Hepatocyte (in vitro differentiated cells): ENCODE data around the gene ATIC. TPM values are rescaled to one million over a fixed set of nuclear protein-coding genes. Genes with fewer than 3 reads are reported as not detected.

Experiments
- DNase-seq: peaks from one replicate; pipeline ENCODE4 v3.0.0-alpha.2; 2016; ENCODE audit warnings: low spot score
- H2AFZ ChIP-seq: fragments of 200-600 bp; sonication (generic); 2 replicates; pipeline ENCODE4 v1.6.0; 2016; ENCODE audit warnings: antibody characterized with exemption, mild to moderate bottlenecking
- H3K27ac ChIP-seq: fragments of 200-600 bp; sonication (generic); 2 replicates; pipeline ENCODE4 v1.5.1; 2016; ENCODE audit warnings: mild to moderate bottlenecking
- H3K27me3 ChIP-seq: fragments of 200-600 bp; sonication (generic); 2 replicates; pipeline ENCODE4 v1.6.1; 2016
- H3K36me3 ChIP-seq: fragments of 200-600 bp; sonication (generic); replicated peaks from 2 replicates; pipeline ENCODE4 v1.5.1; 2016; ENCODE audit warnings: low read depth; ENCODE audit not compliant: insufficient read depth
- H3K4me1 ChIP-seq: fragments of 200-600 bp; sonication (generic); 2 replicates; pipeline ENCODE4 v1.5.1; 2016; ENCODE audit warnings: mild to moderate bottlenecking, moderate library complexity; ENCODE audit not compliant: insufficient read depth
- H3K4me2 ChIP-seq: fragments of 200-600 bp; sonication (generic); 2 replicates; pipeline ENCODE4 v1.6.0; 2016
- H3K4me3 ChIP-seq: fragments of 200-600 bp; sonication (generic); 2 replicates; pipeline ENCODE4 v1.5.1; 2016; ENCODE audit warnings: mild to moderate bottlenecking
- H3K79me2 ChIP-seq: fragments of 200-600 bp; sonication (generic); 2 replicates; pipeline ENCODE4 v1.6.0; 2017; ENCODE audit warnings: mild to moderate bottlenecking
- H3K9me2 ChIP-seq: fragments of 200-600 bp; sonication (generic); replicated peaks from 2 replicates; pipeline ENCODE4 v1.6.0; 2017; ENCODE audit warnings: mild to moderate bottlenecking; ENCODE audit not compliant: insufficient read depth
- H3K9me3 ChIP-seq: fragments of 200-600 bp; sonication (generic); 2 replicates; pipeline ENCODE4 v1.5.1; 2016; ENCODE audit warnings: low read depth, mild to moderate bottlenecking
- H4K20me1 ChIP-seq: fragments of 200-600 bp; sonication (generic); 2 replicates; pipeline ENCODE4 v1.6.0; 2016; ENCODE audit warnings: mild to moderate bottlenecking; ENCODE audit not compliant: insufficient read depth, poor library complexity, severe bottlenecking
- EZH2 ChIP-seq: fragments of 200-600 bp; sonication (generic); IDR thresholded peaks from 2 replicates; pipeline ENCODE4 v1.6.1; 2016; ENCODE audit warnings: antibody characterized with exemption, mild to moderate bottlenecking, borderline replicate concordance
- EZH2phosphoT487 ChIP-seq: fragments of 200-600 bp; sonication (generic); IDR thresholded peaks from one replicate; pipeline ENCODE4 v1.6.1; 2018; ENCODE audit warnings: antibody characterized with exemption, mild to moderate bottlenecking, low read depth, moderate library complexity; ENCODE audit not compliant: unreplicated experiment, severe bottlenecking
- WGBS: methylation state at CpG from one replicate; pipeline ENCODE4 v1.1.6; 2016; ENCODE audit warnings: low lambda C conversion rate; ENCODE audit errors: missing lambda C conversion rate; 5-methylcytosine and 5-hydroxymethylcytosine counted together
- polyA plus RNA-seq: library from polyadenylated mRNA; unstranded; fragments of >200 nt; fragmentation: Nextera tagmentation; extraction: Ambion mirVana; gene quantifications from 2 replicates; pipeline ENCODE4 v1.2.1, GENCODE V29; 2016
- total RNA-seq: library from RNA; depleted of rRNA; stranded (reverse); fragments of >200 nt; gene quantifications from 2 replicates; pipeline ENCODE4 v1.2.3, GENCODE V29; 2014
- TF ChIP-seq, protein P1 (sequence below): fragments of 200-600 bp; sonication (generic); IDR thresholded peaks from 2 replicates; pipeline ENCODE4 v1.5.1; 2016; ENCODE audit warnings: antibody characterized with exemption, mild to moderate bottlenecking; ENCODE audit not compliant: poor library complexity

ATIC gene
- total and polyA plus RNA-seq, 2 experiments from 2014 or later, result 19.6 to 82.7 TPM

DNA sequence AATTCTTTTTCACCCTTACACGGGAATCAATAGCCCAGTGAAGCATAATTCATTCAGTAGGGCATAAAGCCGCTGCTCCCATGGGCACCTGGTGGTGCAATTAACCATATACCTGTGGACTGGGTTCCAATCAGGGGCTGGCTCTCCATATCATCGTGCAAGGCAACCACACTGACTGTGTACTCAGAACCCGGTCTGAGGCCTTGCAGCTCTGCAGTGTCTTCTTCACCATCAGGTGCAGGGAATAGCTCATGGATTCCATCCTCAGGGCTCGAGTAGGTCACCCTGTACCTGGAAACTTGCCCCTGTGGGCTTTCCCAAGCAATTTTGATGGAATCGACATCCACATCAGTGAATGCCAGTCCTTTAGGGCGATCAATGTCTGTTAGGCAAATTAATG, 68.8 kb downstream of the ATIC start:
- 94% methylated on average over 7 of the region's 7 CpGs for WGBS
- Histone ChIP-seq H3K4me3 (no peak overlapping the region), H3K9me2 (no peaks in the 10 kb centered on the region), H3K4me2 (no peak overlapping the region), H3K27ac (no peak overlapping the region), H3K27me3 (no peaks in the 10 kb centered on the region), H3K79me2 (no peaks in the 10 kb centered on the region), H4K20me1 (no peaks in the 10 kb centered on the region), H2AFZ (no peak overlapping the region), H3K36me3 (peaks cover 20% of the 10 kb centered on the region), H3K9me3 (no peaks in the 10 kb centered on the region), H3K4me1 (no peaks in the 10 kb centered on the region)
- DNase-seq, result no peak
- no peak for TF ChIP-seq EZH2phosphoT487
- TF ChIP-seq EZH2, result no peak
- TF ChIP-seq, protein P1, sequence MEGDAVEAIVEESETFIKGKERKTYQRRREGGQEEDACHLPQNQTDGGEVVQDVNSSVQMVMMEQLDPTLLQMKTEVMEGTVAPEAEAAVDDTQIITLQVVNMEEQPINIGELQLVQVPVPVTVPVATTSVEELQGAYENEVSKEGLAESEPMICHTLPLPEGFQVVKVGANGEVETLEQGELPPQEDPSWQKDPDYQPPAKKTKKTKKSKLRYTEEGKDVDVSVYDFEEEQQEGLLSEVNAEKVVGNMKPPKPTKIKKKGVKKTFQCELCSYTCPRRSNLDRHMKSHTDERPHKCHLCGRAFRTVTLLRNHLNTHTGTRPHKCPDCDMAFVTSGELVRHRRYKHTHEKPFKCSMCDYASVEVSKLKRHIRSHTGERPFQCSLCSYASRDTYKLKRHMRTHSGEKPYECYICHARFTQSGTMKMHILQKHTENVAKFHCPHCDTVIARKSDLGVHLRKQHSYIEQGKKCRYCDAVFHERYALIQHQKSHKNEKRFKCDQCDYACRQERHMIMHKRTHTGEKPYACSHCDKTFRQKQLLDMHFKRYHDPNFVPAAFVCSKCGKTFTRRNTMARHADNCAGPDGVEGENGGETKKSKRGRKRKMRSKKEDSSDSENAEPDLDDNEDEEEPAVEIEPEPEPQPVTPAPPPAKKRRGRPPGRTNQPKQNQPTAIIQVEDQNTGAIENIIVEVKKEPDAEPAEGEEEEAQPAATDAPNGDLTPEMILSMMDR, result no peak

DNA sequence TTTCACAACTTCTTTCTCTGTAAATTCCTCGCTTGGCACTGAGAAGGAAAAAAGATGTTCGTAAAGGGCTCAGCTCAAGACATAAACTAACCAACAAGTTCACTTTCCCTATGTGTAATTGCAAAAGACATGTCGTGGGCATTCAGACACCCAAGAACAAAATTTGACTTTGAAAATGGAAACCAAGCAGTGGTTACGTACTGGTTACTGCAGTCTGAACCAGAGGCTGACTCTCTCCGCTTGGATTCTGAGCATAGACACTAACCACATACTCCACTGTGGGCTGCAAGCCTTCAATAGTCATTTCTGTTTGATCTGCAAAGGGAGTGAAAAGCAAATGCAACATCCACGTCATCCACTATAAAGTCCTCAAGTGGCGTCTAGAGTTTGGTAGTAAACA, 70.2 kb downstream of the ATIC start:
- Histone ChIP-seq H3K79me2 (no peaks in the 10 kb centered on the region), H3K9me2 (no peaks in the 10 kb centered on the region), H3K27ac (no peak overlapping the region), H3K9me3 (no peaks in the 10 kb centered on the region), H3K36me3 (peaks cover 14% of the 10 kb centered on the region), H4K20me1 (no peaks in the 10 kb centered on the region), H3K4me2 (no peak overlapping the region), H3K4me1 (no peaks in the 10 kb centered on the region), H2AFZ (no peak overlapping the region), H3K4me3 (no peak overlapping the region), H3K27me3 (no peaks in the 10 kb centered on the region)
- TF ChIP-seq EZH2 (no peak), EZH2phosphoT487 (no peak)
- TF ChIP-seq, protein P1, result no peak
- WGBS, result 96% methylated on average over 7 of the region's 7 CpGs
- no peak for DNase-seq

DNA sequence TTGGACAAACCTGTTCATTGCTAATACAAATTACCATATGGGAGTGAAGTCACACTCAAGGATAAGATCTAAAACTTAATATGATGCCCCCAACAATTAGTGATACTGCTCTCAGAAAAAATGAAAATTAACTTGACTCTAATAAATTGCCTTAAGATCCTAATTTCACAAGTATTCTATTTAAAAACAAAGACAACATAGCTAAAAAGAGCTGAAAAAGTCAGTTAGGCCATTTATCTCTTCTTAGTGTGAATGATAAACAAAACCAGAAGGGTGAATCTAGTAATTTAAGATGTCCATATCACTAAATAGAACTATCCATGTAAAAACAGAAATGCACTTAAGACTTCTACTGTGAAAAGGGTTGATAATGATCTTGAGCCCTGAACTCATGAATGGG, 70.6 kb downstream of the ATIC start:
- Histone ChIP-seq H3K9me2 (no peaks in the 10 kb centered on the region), H3K79me2 (no peaks in the 10 kb centered on the region), H3K27ac (no peak overlapping the region), H3K4me2 (no peak overlapping the region), H4K20me1 (no peaks in the 10 kb centered on the region), H3K4me1 (no peaks in the 10 kb centered on the region), H3K4me3 (no peak overlapping the region), H3K36me3 (peaks cover 14% of the 10 kb centered on the region), H3K9me3 (no peaks in the 10 kb centered on the region), H2AFZ (no peak overlapping the region), H3K27me3 (no peaks in the 10 kb centered on the region)
- no peak for DNase-seq
- TF ChIP-seq EZH2phosphoT487 (no peak), EZH2 (no peak)
- TF ChIP-seq, protein P1, result no peak

DNA sequence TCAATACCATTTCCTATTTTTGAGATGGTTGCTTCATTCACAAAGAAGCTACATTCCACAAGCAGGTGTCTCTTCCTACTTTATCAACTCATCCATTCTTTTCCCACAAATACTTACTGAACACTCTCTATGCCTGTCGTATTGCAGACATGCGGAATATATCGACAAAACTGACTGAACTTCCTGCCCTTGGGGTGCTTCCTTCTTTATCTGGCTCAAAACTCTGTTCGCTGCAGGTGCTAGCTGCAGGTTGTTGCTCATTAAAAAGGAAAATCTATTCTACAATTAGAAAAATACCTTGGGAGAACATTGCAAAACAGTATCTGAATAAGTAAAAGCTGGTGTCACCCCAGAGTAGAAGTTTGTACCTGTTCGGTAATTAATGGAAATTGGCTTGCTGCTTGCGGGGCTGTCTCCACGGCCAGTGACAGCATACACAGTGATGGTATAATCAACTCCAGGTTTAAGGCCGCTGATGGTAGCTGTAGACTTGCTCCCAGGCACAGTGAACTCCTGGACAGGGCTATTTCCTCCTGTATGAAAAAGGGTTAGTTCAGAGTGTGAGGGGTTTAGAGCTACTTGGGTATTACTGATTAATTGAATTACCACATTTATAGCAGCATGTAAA, 71.9 kb downstream of the ATIC start:
- Histone ChIP-seq H3K27me3 (no peaks in the 10 kb centered on the region), H4K20me1 (no peaks in the 10 kb centered on the region), H3K9me3 (no peaks in the 10 kb centered on the region), H3K4me3 (no peak overlapping the region), H3K36me3 (peaks cover 9% of the 10 kb centered on the region), H3K4me2 (no peak overlapping the region), H3K79me2 (no peaks in the 10 kb centered on the region), H3K9me2 (no peaks in the 10 kb centered on the region), H3K27ac (no peak overlapping the region), H3K4me1 (no peaks in the 10 kb centered on the region), H2AFZ (no peak overlapping the region)
- no peak for DNase-seq
- WGBS, result 89% methylated on average over 8 of the region's 8 CpGs
- TF ChIP-seq, protein P1, result no peak
- no peak for TF ChIP-seq EZH2
- no peak for TF ChIP-seq EZH2phosphoT487
